AG04450 (cell line): ENCODE measurements around the gene RNU5B-1. TPM values are rescaled to one million over a fixed set of nuclear protein-coding genes. Genes with fewer than 3 reads are reported as not detected.

Experiments used
- CTCF ChIA-PET: fragments of 300-600, 350-600 bp; formaldehyde crosslinking; extraction: SDS; loops from one replicate; lab custom pipeline; 2022; ENCODE audit warnings: antibody characterized with exemption, inconsistent platforms; lab: Charles Lee
- POLR2A ChIA-PET: fragments of 350-600 bp; formaldehyde crosslinking; extraction: SDS; loops from one replicate; lab custom pipeline; 2021; ENCODE audit warnings: antibody characterized with exemption, inconsistent platforms; lab: Yijun Ruan, JAX
- DNase-seq: peaks from one replicate; pipeline ENCODE4 v3.0.0-alpha.2; 2011; ENCODE audit warnings: low read depth, low spot score
- H3K27ac ChIP-seq: one replicate; pipeline ENCODE4 v1.5.1; 2012; ENCODE audit warnings: low read depth, low read length, control low read depth
- H3K27me3 ChIP-seq: one replicate; pipeline ENCODE4 v1.6.0; 2012; ENCODE audit warnings: low read length; ENCODE audit not compliant: control insufficient read depth, insufficient read depth
- H3K4me3 ChIP-seq: 2 replicates; pipeline ENCODE4 v1.5.1; 2011; ENCODE audit warnings: mild to moderate bottlenecking, low read depth, low read length, control low read depth
- H3K9me3 ChIP-seq: 2 replicates; pipeline ENCODE4 v1.5.1; 2012; ENCODE audit warnings: low read length; ENCODE audit not compliant: control insufficient read depth, insufficient read depth
- polyA plus RNA-seq: library from polyadenylated mRNA; depleted of rRNA; stranded (reverse); fragments of >200 nt; gene quantifications from 2 replicates; pipeline ENCODE4 v1.2.3, GENCODE V29; 2011
- TF ChIP-seq, protein P1 (sequence below): IDR thresholded peaks from 2 replicates; pipeline ENCODE4 v1.5.1; 2011; ENCODE audit warnings: low read depth, low read length, control low read depth, inconsistent platforms

Gene RNU5B-1
- polyA plus RNA-seq, 1 experiment: not detected

DNA sequence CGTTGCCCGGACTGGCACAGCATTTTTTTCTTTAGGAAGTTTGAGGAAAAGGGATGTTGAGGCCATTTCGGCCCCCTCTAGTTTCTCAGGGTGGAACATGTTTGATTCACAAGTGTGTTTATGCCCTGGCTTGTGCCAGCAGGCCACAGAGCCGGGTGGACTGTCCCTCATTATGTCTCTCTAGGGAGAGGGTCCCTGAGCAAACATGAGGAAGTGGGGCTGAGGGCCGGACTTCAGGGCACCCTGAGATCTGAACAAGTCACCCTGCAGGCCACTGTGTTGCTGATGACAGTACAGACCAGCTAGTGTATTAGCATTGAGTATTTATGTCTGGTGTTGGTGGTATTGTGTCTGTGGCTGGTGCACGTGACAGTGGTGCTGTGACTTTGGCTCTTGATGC, 34.9 kb downstream of the RNU5B-1 start:
- TF ChIP-seq, protein P1, sequence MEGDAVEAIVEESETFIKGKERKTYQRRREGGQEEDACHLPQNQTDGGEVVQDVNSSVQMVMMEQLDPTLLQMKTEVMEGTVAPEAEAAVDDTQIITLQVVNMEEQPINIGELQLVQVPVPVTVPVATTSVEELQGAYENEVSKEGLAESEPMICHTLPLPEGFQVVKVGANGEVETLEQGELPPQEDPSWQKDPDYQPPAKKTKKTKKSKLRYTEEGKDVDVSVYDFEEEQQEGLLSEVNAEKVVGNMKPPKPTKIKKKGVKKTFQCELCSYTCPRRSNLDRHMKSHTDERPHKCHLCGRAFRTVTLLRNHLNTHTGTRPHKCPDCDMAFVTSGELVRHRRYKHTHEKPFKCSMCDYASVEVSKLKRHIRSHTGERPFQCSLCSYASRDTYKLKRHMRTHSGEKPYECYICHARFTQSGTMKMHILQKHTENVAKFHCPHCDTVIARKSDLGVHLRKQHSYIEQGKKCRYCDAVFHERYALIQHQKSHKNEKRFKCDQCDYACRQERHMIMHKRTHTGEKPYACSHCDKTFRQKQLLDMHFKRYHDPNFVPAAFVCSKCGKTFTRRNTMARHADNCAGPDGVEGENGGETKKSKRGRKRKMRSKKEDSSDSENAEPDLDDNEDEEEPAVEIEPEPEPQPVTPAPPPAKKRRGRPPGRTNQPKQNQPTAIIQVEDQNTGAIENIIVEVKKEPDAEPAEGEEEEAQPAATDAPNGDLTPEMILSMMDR: no peak
- H3K27me3 ChIP-seq: peaks cover 48% of the 10 kb centered on the region
- no peak overlapping the region for H3K4me3 ChIP-seq
- POLR2A ChIA-PET: no interaction called here
- no peak for DNase-seq
- no peak overlapping the region for H3K27ac ChIP-seq
- H3K9me3 ChIP-seq: no peaks in the 10 kb centered on the region; the same call in 1 of the 2 replicates
- CTCF ChIA-PET: no interaction called here

- POLR2A ChIA-PET: no interaction called here
These were observed 35.4 kb downstream of the RNU5B-1 start for GRCh38 chr15:65339920-65340319.

DNA sequence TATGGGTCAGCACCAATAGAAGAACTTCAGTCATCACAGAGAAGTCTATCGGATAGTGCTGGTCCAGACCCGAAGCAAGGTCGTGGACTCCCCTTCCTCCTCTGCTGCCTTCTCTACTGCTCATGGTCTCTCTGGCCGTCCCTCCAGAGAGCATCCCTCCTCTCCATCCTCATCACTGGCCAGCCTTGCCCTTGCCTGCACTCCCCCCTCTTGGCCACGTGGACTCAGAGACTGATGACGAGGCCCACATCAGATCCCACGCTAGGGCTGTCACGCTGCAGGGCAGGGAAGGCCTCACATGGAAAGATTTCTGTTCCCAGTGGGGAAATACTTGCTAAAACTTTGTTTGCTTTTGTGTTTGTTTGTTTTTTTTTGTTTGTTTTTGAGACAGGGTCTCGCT, 38.0 kb downstream of the RNU5B-1 start:
- TF ChIP-seq, protein P1: no peak
- CTCF ChIA-PET: no interaction called here

More at GRCh38 chr15:65339920-65340319, 35.4 kb downstream of the RNU5B-1 start:
- Histone ChIP-seq H3K9me3 (no peaks in the 10 kb centered on the region; the same call in 1 of the 2 replicates), H3K27ac (no peak overlapping the region), H3K4me3 (no peak overlapping the region), H3K27me3 (peaks cover 48% of the 10 kb centered on the region)
- DNase-seq: no peak
- TF ChIP-seq, protein P1: no peak
- CTCF ChIA-PET: interaction anchor here (0.5 kb wide), 1 partner anchor 298 kb away, joined by 3 read pairs; no protein-coding TSS in a partner anchor

GRCh38 chr15:65343374-65343981, 39.0 kb downstream of the RNU5B-1 start:
- POLR2A ChIA-PET: interaction anchor here (0.6 kb wide), 1 partner anchor 20 kb away, joined by 7 read pairs; no protein-coding TSS in a partner anchor
- Histone ChIP-seq H3K27me3 (peaks cover 25% of the 10 kb centered on the region), H3K4me3 (no peak overlapping the region), H3K27ac (no peak overlapping the region), H3K9me3 (no peaks in the 10 kb centered on the region)
- CTCF ChIA-PET: no interaction called here
- DNase-seq: no peak
- TF ChIP-seq, protein P1: no peak

More for the DNA sequence above, 38.0 kb downstream of the RNU5B-1 start:
- no peak for DNase-seq
- Histone ChIP-seq H3K27me3 (peaks cover 32% of the 10 kb centered on the region), H3K9me3 (no peaks in the 10 kb centered on the region; the same call in 1 of the 2 replicates), H3K4me3 (no peak overlapping the region), H3K27ac (no peak overlapping the region)
- POLR2A ChIA-PET: interaction anchor here (0.6 kb wide), 1 partner anchor 37 kb away, joined by 3 read pairs; no protein-coding TSS in a partner anchor

- DNase-seq: no peak
- H3K27ac ChIP-seq: no peak overlapping the region
- POLR2A ChIA-PET: no interaction called here
- TF ChIP-seq, protein P1: no peak
- no peaks in the 10 kb centered on the region for H3K9me3 ChIP-seq
- CTCF ChIA-PET: no interaction called here
- H3K27me3 ChIP-seq: peaks cover 22% of the 10 kb centered on the region
- no peak overlapping the region for H3K4me3 ChIP-seq
These were observed 39.9 kb downstream of the RNU5B-1 start for GRCh38 chr15:65344214-65344913.
